ELR (cell line): ENCODE data around the gene RFNG.

ENCODE experiments used
- DNase-seq: peaks from one replicate; pipeline ENCODE4 v3.0.0-alpha.2; 2015; ENCODE audit warnings: low read depth

The RFNG gene

DNA sequence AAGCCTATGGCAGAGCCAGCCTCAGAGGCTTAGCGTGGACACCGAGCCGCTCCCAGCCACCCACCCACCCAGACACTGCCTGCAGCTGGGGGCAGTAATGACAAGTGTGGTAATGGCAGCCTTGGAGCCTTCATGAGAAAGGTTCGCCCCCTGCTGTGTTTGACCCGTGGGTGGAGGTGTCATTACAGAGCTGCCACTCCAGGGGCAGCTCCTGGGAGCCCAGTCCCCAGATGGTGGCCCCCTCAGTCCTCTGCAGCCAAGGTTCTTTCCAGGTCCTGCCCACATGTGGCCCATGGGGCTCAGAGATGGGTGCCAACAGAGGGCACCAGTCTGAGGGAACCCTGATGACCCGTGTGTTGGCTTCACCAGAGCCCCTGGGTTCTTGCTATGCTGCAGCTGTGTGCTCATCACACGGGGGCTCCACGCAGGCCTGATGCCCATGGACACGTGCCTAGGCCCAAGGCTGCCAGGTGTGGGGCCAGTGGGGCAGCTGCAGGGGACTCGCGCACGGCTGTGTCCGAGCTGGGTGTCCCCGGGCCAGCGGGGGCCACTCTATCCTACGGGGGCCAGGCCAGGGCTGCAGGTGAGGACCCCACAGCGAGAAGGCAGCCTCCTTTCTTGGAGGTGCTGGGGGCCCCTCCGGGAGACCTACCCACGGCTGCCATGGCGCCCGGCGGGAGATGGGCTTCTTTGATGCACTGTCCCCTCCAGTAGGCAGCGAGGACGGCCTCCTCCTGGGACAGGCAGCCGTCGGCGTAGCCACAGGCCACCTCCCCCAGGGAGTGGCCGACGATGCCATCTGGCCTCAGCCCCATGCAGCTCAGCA is 38.3 kb upstream of the RFNG start:
- no peak for DNase-seq

DNA sequence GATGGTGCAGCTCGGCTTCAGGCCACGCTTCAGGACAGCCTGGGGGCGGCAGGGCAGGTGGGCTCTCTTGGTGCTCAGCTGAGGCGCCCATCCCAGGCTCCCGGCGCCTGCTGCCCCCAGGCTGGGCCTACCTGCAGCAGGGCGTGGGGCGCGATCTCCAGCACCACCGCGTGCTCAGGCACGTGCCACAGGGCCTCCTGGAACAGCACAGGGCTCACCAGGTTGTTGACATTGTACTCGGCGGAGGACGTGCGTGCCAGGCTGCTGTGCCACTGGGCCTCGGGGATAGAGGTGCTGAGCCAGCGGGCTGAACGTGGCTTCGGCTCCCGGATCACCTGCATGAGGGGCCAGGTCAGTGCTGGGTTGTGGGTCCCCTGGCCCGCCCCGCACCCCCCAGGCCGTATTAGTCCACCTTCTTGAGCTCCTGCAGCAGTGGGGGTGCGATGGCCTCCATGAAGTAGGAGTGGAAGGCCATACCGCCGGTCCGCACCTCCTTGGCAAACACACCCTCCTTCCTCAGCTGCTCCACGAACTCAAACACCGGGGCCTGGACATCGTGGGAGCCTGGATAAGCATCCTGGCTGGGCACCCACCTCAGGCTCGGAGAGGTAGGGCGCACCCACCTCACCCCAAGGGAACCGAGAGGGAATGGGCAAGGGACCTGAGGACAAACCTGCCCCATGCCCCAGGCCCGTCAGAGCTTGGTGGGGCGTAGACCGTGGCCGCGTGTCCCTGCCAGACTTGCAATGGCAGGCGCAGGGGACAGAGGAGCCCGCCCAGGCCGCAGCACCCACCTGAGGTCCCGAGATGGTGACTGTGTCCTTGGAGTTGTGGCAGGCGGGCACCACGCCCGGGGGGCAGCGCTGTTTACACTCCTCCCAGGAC is 37.5 kb upstream of the RFNG start:
- no peak for DNase-seq

DNA sequence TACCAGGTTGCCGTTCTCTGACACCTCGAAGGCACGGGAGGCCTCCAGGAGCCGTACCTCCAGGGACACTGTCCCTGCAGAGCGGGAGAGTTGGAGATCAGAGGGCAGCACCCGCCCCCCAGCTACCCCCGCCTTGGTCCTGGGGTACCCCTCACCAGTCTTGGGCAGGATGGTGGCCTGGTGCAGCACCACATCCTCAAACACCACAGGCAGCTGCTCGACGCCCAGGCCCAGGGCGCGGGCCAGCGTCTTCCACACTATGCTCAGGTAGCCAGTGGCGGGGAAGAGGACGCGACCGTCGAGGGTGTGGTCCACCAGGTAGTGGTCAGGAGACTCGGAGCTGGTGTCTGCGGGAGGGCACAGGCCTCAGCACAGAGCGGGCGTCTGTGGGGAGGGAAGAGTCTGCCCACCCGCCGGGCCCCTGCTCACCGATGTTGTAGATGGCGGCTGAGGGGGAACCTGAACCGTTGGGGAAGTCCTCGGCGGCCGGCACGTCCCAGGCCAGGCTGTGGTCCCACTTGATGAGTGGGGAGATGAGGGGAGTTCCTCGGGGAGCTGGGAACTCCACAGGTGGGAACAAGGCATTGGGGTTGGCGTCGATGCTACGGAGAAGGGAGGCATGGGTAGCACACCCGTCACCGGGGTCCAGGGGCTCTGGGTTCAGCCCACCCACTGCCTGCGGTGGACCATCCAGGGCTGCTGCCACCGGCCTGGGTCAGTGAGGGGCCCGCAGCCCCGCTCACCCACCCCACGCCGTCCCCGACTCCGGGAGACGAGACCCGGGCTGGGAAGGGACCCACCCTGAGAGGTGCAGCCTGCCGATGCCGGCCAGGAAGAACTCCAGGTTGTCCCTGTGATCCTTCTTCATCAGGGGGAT is 36.6 kb upstream of the RFNG start:
- DNase-seq: no peak

DNA sequence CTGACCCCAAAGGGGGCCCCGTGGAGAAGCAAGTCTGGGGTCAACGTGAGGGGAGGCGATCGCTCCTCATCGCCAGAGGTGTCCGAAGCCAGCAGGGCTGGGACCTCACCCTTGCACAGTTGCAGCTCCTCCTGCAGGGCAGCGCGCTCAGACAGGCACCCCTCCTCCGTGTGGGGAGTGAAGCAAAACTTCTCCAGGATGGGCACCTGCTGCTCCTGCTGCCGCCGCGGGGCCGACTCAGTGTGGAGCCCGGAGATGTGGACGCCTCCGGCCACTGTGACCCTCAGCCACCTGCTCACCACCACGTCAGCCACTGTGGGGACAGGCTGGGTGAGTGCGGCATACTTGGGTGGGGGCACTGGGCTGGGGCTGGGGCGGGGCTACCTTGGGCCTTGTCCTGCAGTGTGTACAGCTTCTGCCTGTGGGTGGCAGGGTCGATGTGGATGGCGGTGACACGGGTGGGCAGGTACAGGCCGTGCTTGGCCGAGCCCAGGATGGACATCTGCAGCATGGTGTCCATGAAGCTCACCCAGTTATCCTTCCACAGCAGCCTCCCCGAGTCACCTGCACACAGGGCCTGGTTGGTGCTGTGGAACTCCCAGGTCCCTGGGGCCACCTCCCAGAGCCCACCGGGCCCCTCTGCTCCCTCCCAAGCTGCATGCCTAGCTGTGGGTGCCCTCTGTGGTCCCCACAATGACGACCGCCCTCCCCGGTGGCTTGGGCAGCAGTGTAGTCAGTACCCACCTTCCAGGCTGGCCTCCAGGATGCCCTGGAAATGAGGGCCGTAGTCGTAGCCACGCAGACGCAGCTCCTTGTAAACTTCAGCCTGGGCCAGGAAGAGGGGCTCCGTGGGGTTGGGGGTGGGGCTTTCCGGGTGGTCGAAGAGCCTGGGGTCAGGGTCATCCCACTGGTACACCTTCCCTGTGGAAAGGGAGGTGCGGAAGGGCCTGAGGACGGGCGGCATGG is 35.6 kb upstream of the RFNG start:
- no peak for DNase-seq

DNA sequence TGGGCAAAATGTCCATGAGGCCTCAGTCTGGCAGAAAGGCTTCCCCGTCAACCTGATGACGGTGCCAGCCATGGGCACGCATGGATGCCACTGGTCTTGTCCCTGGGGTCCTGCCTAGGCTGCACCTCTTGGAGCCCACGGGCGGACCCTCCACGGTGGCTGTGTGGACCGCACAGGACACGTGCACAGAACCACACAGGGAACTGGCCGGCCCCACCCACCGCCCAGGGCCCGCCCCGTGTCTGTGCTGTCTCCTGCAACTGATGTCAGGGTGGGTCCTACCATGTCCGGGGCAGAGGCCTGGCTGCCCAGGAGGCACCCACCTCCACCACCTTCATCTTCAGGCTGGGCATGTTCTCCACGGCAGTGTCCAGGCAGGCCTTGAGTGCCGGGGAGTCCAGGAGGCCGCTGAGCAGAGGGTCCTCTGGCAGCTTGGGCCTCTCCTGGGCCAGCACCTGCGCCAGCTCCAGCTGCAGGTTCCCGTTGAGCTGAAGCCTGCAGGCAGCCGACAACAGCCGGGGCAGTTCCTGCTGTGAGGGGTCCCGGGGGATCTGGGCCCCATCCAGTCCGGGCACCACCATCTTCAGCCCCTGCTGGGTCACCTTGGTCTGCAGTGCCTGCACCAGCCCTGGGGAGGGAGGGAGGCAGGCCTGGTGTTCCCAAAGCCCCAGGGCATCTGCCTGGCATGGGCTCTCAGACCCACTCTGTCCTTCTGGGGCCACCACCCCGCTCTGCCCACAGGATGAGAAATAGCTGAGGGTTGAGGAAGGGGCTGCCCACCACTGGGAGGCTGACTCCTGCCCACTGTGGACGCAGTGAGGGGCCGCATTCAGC is 34.5 kb upstream of the RFNG start:
- DNase-seq: no peak

DNA sequence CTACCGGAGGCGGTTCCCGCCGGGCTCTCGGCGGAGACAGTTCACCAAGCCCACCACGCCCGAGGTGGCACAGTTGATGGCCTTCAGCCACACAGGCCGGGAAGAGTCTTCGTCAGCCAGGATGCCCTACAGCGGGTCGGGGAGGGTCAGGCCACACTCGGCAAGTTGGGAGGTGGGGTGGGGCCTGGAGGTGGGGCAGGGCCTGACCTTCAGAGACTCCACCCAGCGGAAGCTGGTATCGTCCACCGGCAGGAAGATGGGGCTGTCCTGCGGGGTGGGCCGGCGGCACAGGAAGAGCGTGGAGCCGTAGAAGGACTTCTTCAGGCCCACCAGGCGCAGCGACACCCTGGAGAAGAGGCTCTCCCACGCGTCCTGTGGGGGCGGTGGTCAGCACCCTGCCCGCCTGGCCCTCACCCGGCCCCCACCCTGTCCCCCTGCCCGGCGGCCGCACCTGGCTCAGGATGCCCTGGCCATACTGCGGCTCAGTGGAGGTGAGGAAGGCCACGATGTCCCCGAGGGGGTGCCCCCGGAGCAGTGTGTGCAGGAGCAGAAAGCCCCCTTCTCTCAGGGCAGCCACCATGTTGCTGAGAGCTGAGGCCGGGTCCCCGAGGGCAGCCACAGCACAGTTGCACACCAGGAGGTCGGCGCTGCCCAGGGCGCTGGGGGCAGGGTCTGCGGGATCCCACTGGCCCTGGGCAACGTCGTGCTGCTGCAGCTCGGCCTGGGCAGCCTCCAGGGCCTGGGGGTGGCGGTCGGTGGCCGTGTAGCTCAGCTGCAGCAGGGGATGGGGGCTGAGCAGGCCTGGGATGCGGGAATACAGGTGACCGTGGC is 33.6 kb upstream of the RFNG start:
- DNase-seq: no peak

DNA sequence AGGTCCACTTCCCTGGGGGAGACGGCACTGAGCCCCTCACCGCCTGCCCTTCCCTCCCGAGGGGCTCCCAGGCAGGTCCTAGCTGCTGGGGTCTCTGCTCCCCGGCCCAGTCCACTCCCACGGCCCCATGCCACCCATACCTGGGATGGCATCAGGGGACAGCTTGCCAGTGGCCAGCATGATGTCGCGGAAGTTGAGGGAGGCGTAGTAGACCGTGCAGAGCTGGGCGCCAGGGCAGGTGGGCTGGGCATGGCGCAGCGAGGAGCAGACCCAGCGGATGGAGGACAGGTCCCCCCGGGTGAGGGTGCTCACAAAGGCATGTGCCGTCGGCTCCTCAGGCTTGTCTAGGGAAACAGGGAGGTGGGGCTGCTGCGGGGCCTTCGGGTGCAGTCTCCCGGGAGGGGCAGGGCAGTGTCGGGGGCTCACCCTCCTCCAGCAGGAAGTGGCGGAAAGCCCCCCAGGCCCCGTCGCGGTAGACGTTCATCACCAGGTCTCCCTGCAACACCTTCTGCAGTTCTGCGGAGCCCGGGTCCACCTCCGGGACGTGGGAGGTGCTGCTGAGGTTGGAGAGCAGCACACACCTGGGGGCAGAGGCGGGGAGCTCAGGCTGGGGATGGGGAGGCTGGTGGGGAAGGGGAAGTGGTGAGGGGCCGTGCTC is 32.9 kb upstream of the RFNG start:
- no peak for DNase-seq

DNA sequence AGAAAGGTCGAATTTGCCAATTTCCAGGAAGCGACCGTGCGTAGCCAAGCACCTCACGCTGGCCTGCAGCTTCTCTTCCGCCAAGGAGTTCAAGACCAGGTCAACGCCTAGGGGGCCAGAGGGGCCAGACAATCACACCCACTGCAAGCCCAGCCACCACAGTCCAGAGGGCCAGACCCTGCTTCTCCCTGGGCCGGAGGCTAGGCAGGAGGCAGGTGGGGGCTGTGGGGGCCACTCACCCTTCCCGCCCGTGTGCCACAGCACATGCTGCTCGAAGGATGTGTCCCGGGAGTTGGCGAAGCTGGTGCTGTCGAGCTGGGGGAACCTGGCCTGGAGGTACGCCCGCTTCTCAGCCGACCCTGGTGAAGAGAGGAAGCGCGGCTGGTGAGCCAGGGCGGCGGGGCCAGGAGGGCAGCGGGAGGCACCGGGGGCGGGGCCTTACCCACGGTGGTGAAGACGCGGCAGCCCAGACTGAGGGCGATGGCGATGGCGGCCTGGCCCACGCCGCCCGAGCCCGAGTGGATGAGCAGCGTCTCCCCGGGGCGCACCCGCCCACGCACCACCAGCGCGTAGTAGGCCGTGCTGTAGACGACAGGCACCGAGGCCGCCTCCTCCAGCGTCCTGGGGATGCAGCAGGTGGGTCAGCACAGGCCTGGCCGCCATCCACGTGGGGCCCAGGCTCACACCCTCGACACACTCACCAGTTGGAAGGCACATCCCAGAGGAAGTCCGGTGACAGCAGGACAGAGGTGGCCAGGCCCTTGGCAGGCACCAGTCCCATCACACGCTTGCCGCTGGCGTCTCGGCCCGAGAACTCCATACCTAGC is 32.1 kb upstream of the RFNG start:
- DNase-seq: no peak

DNA sequence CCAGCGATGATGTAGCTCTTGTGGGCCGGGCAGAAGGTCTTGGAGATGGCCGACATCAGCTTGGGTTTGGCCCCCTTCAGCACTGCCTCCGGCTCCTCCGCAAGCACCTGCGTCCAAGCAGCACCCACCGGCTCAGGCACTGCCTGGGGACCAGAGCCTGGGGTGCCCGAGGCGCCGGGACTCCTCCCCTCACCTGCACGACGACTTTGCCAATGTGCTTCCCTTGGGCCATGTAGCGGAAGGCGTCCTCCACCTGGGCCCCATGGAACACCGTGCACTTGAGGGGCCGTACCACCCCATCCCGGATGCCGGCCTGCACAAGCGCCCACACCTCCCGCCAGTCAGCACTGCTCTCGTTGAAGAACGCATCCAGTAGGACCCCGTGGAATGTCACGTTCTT is 31.4 kb upstream of the RFNG start:
- DNase-seq: no peak

DNA sequence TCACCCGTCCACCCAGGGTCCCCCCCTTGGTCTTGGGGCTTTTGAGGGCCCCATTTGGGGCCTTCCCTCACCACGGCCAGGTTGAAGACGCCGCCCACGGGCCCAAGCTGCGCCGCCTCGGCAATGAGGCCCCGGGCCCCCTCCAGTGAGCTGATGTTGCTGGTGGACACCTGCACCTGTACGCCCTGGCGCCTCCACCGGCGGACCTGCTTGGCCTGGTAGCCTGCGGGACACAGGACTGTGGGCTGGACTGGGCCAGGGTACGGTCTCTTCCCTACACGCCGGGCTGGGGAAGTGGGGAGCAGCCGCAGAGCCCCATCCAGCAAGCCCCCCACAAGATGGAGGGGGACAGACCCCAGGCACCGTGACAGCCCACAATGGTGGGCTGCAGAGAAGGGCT is 30.8 kb upstream of the RFNG start:
- DNase-seq: no peak

DNA sequence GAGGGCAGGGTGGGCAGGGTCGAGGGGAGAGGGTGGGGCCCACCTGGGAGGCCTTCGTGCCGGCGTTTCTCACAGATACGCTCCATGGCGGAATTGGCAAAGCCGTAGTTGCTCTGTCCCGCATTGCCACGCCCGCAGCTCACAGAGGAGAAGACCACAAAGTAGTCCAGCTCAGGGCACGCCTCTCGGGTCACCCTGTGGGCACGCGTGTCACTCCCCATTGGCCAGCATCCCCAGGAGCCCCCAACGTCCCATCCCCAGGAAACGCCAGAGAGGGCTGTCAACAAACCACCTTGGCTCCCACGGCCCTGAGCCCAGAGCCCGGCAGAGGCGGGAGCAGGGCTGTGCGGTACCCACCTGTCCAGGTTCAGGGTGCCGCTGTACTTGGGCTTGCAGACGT is 30.4 kb upstream of the RFNG start:
- DNase-seq: no peak

DNA sequence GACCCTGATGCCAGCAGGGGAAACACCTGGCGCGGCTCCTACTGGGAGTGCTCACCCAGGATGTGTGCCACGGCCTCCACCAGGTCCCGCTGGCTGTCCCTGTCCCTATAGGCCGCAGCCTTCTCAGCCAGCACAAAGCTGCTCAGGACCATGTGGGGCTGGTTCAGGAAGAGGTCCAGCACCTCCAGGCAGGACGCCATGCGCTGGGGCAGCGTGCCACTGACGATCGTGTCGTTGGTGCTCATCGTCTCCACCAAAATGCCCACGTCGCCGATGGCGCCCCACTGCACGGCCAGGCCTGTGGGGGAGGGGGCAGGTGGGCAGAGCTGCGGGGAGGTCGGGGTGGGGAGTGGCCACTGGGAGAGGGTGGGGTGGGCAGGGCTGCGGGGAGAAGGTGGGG is 29.9 kb upstream of the RFNG start:
- DNase-seq: no peak

DNA sequence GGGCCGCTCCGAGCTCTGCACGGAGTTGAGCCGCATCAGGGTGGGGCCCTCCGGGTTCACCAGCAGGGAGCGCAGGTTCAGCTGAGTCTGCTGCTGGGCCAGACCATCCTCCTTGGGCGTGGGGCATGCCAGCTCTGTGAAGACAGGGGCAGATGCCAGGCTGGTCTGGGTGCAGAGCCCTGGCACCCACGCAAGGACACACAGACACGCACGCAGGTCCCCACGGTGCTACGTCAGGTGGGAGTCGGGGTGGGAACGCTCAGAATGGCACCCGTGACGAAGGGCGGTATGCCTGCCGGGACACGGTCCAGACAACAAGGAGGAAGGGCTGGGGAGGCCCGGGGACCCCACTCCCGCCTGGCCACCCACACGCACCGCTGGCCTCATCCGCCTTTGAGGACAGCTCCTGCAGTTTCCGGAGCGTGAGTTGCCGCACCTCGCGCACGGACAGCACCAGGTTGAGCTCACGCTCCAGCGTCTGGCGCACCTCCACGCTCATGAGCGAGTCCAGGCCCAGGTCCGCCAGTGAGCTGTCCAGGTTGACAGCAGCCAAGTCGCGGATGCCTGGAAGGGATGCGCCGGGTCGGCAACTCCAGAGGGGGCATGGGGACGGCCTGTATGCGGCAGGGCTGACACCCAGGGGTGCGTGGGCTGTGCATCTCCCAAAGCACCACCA is 29.3 kb upstream of the RFNG start:
- no peak for DNase-seq

DNA sequence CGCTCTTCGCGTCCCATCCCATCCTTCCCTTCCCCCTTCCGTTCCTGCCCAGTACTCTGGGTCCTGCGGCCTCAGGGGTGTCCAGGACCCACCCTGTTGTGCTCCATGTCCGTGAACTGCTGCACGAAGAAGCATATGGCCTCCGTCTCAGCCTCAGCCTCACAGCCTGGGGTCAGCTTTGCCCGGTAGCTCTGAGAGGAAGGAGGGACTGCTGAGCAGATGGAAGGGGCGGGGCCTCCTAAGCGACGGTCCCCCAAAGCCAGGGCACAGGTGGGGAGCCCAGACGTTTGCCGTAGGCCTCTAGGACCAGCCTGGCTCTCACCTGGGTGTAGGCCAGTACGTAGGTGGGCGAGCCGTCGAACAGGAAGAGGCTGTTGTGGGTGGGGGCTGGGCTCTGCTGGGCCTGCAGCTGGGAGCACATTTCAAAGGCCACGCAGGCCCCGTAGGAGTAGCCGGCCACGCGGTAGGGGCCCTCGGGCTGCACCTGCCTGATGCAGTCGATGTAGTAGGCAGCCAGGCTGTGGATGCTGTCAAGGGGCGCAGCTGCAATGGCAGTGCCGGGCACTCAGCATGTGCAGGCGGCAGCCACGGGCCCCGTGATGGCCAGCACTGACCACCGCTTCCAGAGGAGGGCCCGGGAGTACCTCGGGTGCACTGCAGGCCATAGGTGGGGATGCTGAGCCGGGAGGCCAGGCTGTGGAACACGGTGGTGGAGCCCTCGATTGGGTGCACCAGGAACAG is 28.6 kb upstream of the RFNG start:
- DNase-seq: no peak

DNA sequence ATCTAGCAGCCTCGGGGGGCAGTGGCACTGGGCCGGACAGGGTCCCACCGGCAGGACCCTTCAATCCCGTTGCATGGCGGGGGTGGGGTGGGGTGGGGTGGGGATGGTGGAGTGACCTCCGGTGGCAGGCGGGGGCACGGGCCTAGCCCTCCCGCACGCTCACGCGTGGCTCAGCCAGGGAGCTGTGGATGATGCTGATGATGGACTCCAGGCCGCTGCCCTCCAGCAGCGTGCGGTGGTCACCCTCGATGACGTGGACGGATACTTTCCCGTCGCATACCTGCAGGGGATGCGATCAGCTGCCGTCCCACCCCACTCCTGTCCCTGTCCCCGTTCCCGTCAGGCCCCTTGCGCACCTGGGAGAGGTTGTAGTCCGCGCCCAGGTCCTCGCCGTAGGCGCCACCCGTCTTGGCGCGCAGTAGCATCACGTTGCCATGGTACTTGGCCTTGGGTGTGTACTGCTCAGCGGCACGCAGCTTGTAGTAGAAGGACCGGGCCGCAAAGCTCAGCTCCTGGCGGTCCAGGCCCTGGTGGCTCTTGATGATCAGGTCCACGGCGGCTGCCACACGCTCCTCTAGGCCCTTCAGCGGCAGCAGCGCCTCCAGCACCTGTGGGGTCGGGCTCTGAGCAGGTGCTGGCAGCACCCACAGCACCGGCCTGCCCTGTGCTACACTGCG is 27.5 kb upstream of the RFNG start:
- no peak for DNase-seq

DNA sequence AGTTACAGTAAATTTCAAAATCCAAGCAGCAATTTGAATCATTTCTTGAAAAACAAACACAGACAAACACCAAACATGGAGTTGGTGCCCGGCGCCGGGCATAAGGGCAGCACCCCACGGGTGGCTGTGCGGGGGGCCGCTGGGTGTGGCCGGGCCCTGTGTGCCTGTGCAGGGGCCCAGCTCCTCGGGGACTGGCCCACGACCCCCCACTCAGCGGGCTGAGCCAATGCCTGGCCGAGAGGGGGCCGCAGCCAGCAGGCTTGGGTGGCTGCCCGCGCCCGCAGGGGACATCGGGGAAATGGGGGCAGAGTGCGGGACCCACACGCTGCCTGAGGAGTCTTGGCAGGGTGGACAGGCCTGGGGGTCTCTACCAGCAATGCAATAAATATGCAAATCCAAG is 26.8 kb upstream of the RFNG start:
- no peak for DNase-seq
